Adrenal gland (tissue), 12 donors: ENCODE results near the gene ENPP3. TPM values are rescaled to one million over a fixed set of nuclear protein-coding genes. Genes with fewer than 3 reads are reported as not detected.

Experiments used
- DNase-seq, 7 donors: peaks; one replicate each; pipeline ENCODE4 v3.0.0-alpha.2; 2019 to 2020
- H3K27ac ChIP-seq, 5 donors: fragments of 200-600 bp; sonication (generic) in 4 of 5; 1 replicate in 3 of 5; 2 replicates in 2 of 5; pipeline versions ENCODE4 v1.5.1 to v1.8.0; 2016 to 2020; ENCODE audit warnings: mild to moderate bottlenecking in 1 of 5
- H3K27me3 ChIP-seq: fragments of 200-600 bp; 2 replicates; pipeline ENCODE4 v1.8.0; 2021
- H3K36me3 ChIP-seq, 2 donors: fragments of 200-600 bp; replicated peaks in 1 of 2; 1 replicate in 1 of 2; 2 replicates in 1 of 2; pipeline versions ENCODE4 v1.5.1 to v1.8.0; 2018 to 2022
- H3K4me1 ChIP-seq, 2 donors: fragments of 200-600 bp; replicated peaks in 1 of 2; 1 replicate in 1 of 2; 2 replicates in 1 of 2; pipeline versions ENCODE4 v1.5.1 to v1.8.0; 2018 to 2021
- H3K4me3 ChIP-seq, 4 donors: fragments of 200-600 bp; sonication (generic) in 3 of 4; one replicate each; pipeline ENCODE4 v1.5.1; 2016 to 2018
- H3K9me3 ChIP-seq, 3 donors: fragments of 200-600 bp; sonication (generic) in 1 of 3; replicated peaks in 1 of 3; 1 replicate in 2 of 3; 2 replicates in 1 of 3; pipeline versions ENCODE4 v1.5.1 to v1.8.0; 2016 to 2021
- POLR2A ChIP-seq, 2 donors: fragments of 450-650 bp; IDR thresholded peaks; one replicate each; pipeline ENCODE4 v1.6.1; 2017; ENCODE audit warnings: antibody characterized with exemption in 2 of 2, mild to moderate bottlenecking in 2 of 2, moderate library complexity in 1 of 2
- WGBS, 4 donors: extraction: QIAGEN DNeasy Blood & Tissue Kit in 2 of 4; methylation state at CpG; one replicate each; pipeline versions ENCODE4 v1.1.5 to v1.1.7; 2013 to 2017; 5-methylcytosine and 5-hydroxymethylcytosine counted together
- intact Hi-C, 2 donors: fragments of 100-400 bp; cut with DNase I; formaldehyde crosslinking; loops; one replicate each; pipeline versions ENCODE4 v1.14.1 to v1.15.0; 2022 to 2023
- polyA plus RNA-seq, 3 donors: library from polyadenylated mRNA; stranded (reverse); fragments of 200-250 nt in 2 of 3; fragments of 350-450 nt in 1 of 3; fragmentation: Illumina TruSeq in 1 of 3; extraction: RNeasy Lipid Tissue Mini Kit (QIAGEN cat#74804) in 1 of 3; gene quantifications; one replicate each; pipeline ENCODE4 v1.2.3, GENCODE V29; 2013 to 2014
- total RNA-seq, 9 donors: library from RNA; depleted of rRNA in 4 of 9; stranded (reverse); fragments of >200 nt in 4 of 9; fragments of 120-200 nt in 1 of 9; fragmentation: NEBNext Ultra II Directional in 1 of 9; extraction: Animal tissue kit (Norgen Biotek cat#: 25700) in 1 of 9; gene quantifications; one replicate each; pipeline versions ENCODE4 v1.1.0 to v1.2.4, GENCODE V29; 2013 to 2023
- TF ChIP-seq, protein P1 (sequence below), 6 experiments: fragments of 450-650 bp in 4 of 6; fragments of 200-600 bp in 2 of 6; sonication (generic) in 1 of 6; IDR thresholded peaks; 1 replicate in 5 of 6; 2 replicates in 1 of 6; pipeline versions ENCODE4 v1.5.1 to v1.8.0; 2016 to 2021; ENCODE audit warnings: antibody characterized with exemption in 6 of 6, mild to moderate bottlenecking in 2 of 6, moderate library complexity in 1 of 6
- donor health status: healthy with polysubstance abuse.
- donor health status: Bipolar disorder and iron deficiency.
- donor health status: DM: yes; HTN: yes; CAD: no.
- donor health status: DM: no; HTN: no; CAD: no.
- donor health status: DM: no; HTN: no; CAD: no.
- donor health status: DM: yes; HTN: yes; CAD: no.

Gene ENPP3
- total and polyA plus RNA-seq, 12 donors: 4.9 to 69.7 (median 11.8) TPM

DNA sequence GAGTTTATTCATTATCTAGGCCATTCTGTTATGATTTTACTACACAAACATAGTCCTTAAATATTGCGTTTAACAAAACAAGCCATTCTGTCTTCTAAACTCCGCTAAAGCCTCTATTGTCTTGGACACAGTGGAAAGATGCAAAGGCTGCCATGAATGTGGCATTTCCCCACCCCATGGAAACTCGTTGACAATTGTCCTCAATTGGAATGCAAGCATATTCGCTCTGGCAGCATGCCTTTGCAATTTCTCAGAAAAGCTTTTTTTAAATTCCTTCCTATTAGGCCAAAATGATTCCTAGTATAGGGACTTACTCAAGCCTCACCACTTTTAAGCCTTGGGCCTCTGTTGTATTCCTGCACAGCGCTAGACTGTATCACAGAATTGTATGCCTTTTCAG, 41.3 kb downstream of the ENPP3 start:
- intact Hi-C loops: no loop called here
- DNase-seq: no peak
- H3K27ac ChIP-seq: no peak overlapping the region
- H3K4me3 ChIP-seq: no peak overlapping the region
- H3K9me3 ChIP-seq: no peaks in the 10 kb centered on the region
- H3K4me1 ChIP-seq: no peaks in the 10 kb centered on the region
- no peaks in the 10 kb centered on the region for H3K27me3 ChIP-seq
- 82 to 89% (median 87%) methylated on average over 5 of the region's 5 CpGs for WGBS, 4 donors
- TF ChIP-seq, protein P1, sequence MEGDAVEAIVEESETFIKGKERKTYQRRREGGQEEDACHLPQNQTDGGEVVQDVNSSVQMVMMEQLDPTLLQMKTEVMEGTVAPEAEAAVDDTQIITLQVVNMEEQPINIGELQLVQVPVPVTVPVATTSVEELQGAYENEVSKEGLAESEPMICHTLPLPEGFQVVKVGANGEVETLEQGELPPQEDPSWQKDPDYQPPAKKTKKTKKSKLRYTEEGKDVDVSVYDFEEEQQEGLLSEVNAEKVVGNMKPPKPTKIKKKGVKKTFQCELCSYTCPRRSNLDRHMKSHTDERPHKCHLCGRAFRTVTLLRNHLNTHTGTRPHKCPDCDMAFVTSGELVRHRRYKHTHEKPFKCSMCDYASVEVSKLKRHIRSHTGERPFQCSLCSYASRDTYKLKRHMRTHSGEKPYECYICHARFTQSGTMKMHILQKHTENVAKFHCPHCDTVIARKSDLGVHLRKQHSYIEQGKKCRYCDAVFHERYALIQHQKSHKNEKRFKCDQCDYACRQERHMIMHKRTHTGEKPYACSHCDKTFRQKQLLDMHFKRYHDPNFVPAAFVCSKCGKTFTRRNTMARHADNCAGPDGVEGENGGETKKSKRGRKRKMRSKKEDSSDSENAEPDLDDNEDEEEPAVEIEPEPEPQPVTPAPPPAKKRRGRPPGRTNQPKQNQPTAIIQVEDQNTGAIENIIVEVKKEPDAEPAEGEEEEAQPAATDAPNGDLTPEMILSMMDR (IDR thresholded peaks at IDR 0.05): no peak
- TF ChIP-seq POLR2A (IDR thresholded peaks at IDR 0.05): no peak
- no peaks in the 10 kb centered on the region for H3K36me3 ChIP-seq

DNA sequence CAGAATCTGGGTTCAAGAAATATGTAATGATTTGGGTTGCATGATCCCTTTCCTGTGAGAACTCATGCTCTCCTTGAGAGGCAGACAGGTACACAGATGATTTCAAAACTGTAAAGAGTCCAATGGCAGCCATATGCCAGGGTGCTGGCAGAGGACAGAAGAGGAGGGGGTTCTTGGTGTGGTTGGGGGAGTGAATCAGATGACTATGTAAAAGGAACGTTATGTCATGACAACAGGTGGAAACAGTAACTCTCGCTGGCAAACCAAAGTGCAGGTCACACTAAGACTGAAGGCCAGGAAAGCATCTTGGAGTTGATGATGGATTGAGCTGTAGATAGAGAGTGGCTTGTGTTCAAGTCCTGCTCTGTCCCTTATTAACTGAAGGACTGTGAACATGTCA, 43.8 kb downstream of the ENPP3 start:
- TF ChIP-seq, protein P1 (IDR thresholded peaks at IDR 0.05): no peak
- TF ChIP-seq POLR2A (IDR thresholded peaks at IDR 0.05): no peak
- no peak for DNase-seq
- Histone ChIP-seq H3K9me3 (no peaks in the 10 kb centered on the region), H3K4me3 (no peak overlapping the region), H3K27ac (no peak overlapping the region), H3K4me1 (no peaks in the 10 kb centered on the region), H3K27me3 (no peaks in the 10 kb centered on the region), H3K36me3 (no peaks in the 10 kb centered on the region)
- intact Hi-C loops: no loop called here
- 82 to 88% (median 86%) methylated on average over 2 of the region's 2 CpGs for WGBS, 4 donors

DNA sequence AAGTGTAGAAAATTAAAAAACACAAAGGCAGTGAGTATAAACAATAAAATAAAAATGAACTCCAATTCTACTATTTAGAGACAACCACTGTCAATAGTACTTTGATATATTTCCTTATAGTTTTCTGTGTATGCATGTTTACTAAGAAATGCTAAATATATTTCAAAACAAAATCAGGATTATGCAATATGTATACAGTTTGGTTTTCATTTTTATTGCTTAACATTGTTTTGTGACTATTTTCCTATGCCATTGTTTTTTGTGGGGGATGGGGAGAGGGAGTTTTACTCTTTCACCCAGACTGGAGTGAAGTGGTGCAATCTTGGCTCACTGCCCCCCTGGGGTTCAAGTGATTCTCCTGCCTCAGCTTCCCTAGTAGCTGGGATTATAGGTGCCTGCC, 44.5 kb downstream of the ENPP3 start:
- Histone ChIP-seq H3K36me3 (no peaks in the 10 kb centered on the region), H3K4me3 (no peak overlapping the region), H3K4me1 (no peaks in the 10 kb centered on the region), H3K27me3 (no peaks in the 10 kb centered on the region), H3K9me3 (no peaks in the 10 kb centered on the region), H3K27ac (no peak overlapping the region)
- intact Hi-C loops: no loop called here
- TF ChIP-seq, protein P1 (IDR thresholded peaks at IDR 0.05): no peak
- TF ChIP-seq POLR2A (IDR thresholded peaks at IDR 0.05): no peak
- DNase-seq: no peak

DNA sequence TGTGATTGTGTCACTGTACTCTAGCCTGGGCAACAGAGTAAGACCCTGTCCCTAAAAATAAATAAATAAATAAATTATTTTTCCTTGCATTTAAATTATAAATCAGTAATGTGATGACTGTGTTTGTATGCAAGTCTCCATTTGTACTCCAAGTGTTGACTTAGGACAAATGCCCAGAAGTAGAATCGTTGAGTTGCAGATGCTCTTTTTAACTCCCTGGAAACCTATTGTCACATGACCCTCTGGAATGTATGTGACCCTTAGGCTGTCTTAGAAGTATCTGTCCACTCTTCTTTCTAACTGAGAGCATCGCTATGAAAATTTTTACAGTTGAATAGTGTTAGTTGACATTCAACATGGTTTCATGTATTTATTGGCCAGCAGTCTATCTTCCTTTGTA, 45.3 kb downstream of the ENPP3 start:
- no peaks in the 10 kb centered on the region for H3K36me3 ChIP-seq
- H3K4me3 ChIP-seq: no peak overlapping the region
- 52 to 75% (median 69%) methylated on average over 2 of the region's 2 CpGs for WGBS, 4 donors
- DNase-seq: no peak
- H3K9me3 ChIP-seq: no peaks in the 10 kb centered on the region
- no peaks in the 10 kb centered on the region for H3K27me3 ChIP-seq
- intact Hi-C loops: no loop called here
- H3K4me1 ChIP-seq: no peaks in the 10 kb centered on the region
- no peak overlapping the region for H3K27ac ChIP-seq
- TF ChIP-seq, protein P1 (IDR thresholded peaks at IDR 0.05): no peak
